Measurements from ENCODE around the gene RUNX3.

RUNX3 gene

GRCh38 chr1:24862775-24863483 is 67.1 kb downstream of the RUNX3 start:
- intact Hi-C loops (cut with DNase I; ENCODE audit: low total_unique reads): loop anchor here (10.0 kb wide), 1 partner anchor 242 kb away; no protein-coding TSS in a partner anchor
- no peak for TF ChIP-seq CTCF (IDR thresholded peaks at IDR 0.05)
- Histone ChIP-seq H3K36me3 (no peaks in the 10 kb centered on the region), H3K4me1 (no peaks in the 10 kb centered on the region), H3K27ac (no peak overlapping the region), H3K9me3 (no peaks in the 10 kb centered on the region), H3K27me3 (peaks cover 0 to 67% of the 10 kb centered on the region in 2 donors), H3K4me3 (no peak overlapping the region)
- DNase-seq: peak in 1 of 2 donors; percentile 56

- intact Hi-C loops (cut with DNase I; ENCODE audit: low total_unique reads): loop anchor here (10.0 kb wide), 1 partner anchor 243 kb away; no protein-coding TSS in a partner anchor
- Histone ChIP-seq H3K27ac (no peak overlapping the region), H3K27me3 (peaks cover 0 to 59% of the 10 kb centered on the region in 2 donors), H3K36me3 (no peaks in the 10 kb centered on the region), H3K4me3 (no peak overlapping the region), H3K4me1 (no peaks in the 10 kb centered on the region), H3K9me3 (no peaks in the 10 kb centered on the region)
- no peak for TF ChIP-seq CTCF (IDR thresholded peaks at IDR 0.05)
- DNase-seq: peak in 1 of 2 donors; percentile 54
Measured at GRCh38 chr1:24861821-24862727, 68.0 kb downstream of the RUNX3 start.

GRCh38 chr1:24860841-24861240 is 69.2 kb downstream of the RUNX3 start:
- no peak for TF ChIP-seq CTCF (IDR thresholded peaks at IDR 0.05)

GRCh38 chr1:24859063-24860010 is 70.7 kb downstream of the RUNX3 start:
- Histone ChIP-seq H3K36me3 (no peaks in the 10 kb centered on the region), H3K27ac (no peak overlapping the region), H3K9me3 (no peaks in the 10 kb centered on the region), H3K27me3 (peaks cover 0 to 35% of the 10 kb centered on the region in 2 donors), H3K4me1 (no peaks in the 10 kb centered on the region), H3K4me3 (no peak overlapping the region)
- TF ChIP-seq CTCF (IDR thresholded peaks at IDR 0.05): no peak
- peak in 1 of 2 donors; percentile 28 for DNase-seq
- intact Hi-C loops (cut with DNase I; ENCODE audit: low total_unique reads): loop anchor here (10.0 kb wide), 3 partner anchors 85 to 245 kb away; no protein-coding TSS in a partner anchor

More at GRCh38 chr1:24860841-24861240, 69.2 kb downstream of the RUNX3 start:
- intact Hi-C loops (cut with DNase I; ENCODE audit: low total_unique reads): loop anchor here (10.0 kb wide), 1 partner anchor 244 kb away; no protein-coding TSS in a partner anchor
- H3K4me3 ChIP-seq: no peak overlapping the region
- peaks cover 0 to 46% of the 10 kb centered on the region in 2 donors for H3K27me3 ChIP-seq
- H3K4me1 ChIP-seq: no peaks in the 10 kb centered on the region
- no peaks in the 10 kb centered on the region for H3K36me3 ChIP-seq
- H3K9me3 ChIP-seq: no peaks in the 10 kb centered on the region
- DNase-seq: peak in 1 of 2 donors; percentile 41
- no peak overlapping the region for H3K27ac ChIP-seq

GRCh38 chr1:24858277-24858676 is 71.8 kb downstream of the RUNX3 start:
- intact Hi-C loops (cut with DNase I; ENCODE audit: low total_unique reads): loop anchor here (10.0 kb wide), 2 partner anchors 87 to 177 kb away; no protein-coding TSS in a partner anchor
- DNase-seq: peak in 1 of 2 donors; percentile 9
- Histone ChIP-seq H3K9me3 (no peaks in the 10 kb centered on the region), H3K4me1 (no peaks in the 10 kb centered on the region), H3K4me3 (no peak overlapping the region), H3K27ac (no peak overlapping the region), H3K36me3 (no peaks in the 10 kb centered on the region), H3K27me3 (peaks cover 0 to 26% of the 10 kb centered on the region in 2 donors)
- no peak for TF ChIP-seq CTCF (IDR thresholded peaks at IDR 0.05)

Measured in tibial artery (tissue), 4 donors.